Neural cell (in vitro differentiated cells): ENCODE measurements around the gene SLC7A1. TPM values are rescaled to one million over a fixed set of nuclear protein-coding genes. Genes with fewer than 3 reads are reported as not detected.

Experiments used
- H2AFZ ChIP-seq: fragments of 200-600, 300-800 bp; sonication (generic), shearing (Covaris generic); 2 replicates; pipeline ENCODE4 v1.6.0; 2014; ENCODE audit warnings: low read depth, mild to moderate bottlenecking, antibody characterized with exemption, low read length, moderate library complexity
- H3F3A ChIP-seq: fragments of 200-600 bp; shearing (Covaris generic); 2 replicates; pipeline ENCODE4 v1.6.1; 2016; ENCODE audit warnings: mild to moderate bottlenecking, moderate library complexity, mixed read lengths, antibody characterized with exemption, low read length; ENCODE audit not compliant: insufficient read depth, poor library complexity, severe bottlenecking
- H3K27ac ChIP-seq: fragments of 200-600, 300-800 bp; sonication (generic), shearing (Covaris generic); 2 replicates; pipeline ENCODE4 v1.5.1; 2014; ENCODE audit warnings: mild to moderate bottlenecking, low read length, moderate library complexity
- H3K27me3 ChIP-seq: fragments of 300-800, 200-600 bp; sonication (generic), shearing (Covaris generic); 2 replicates; pipeline ENCODE4 v1.6.0; 2014; ENCODE audit warnings: mild to moderate bottlenecking, low read depth, low read length, moderate library complexity; ENCODE audit not compliant: insufficient read depth
- H3K36me3 ChIP-seq: fragments of 300-800, 200-600 bp; sonication (generic), shearing (Covaris generic); 2 replicates; pipeline ENCODE4 v1.5.1; 2014; ENCODE audit warnings: mild to moderate bottlenecking, antibody characterized with exemption, low read length, moderate library complexity; ENCODE audit not compliant: insufficient read depth
- H3K4me2 ChIP-seq: fragments of 300-800, 200-600 bp; sonication (generic), shearing (Covaris generic); 2 replicates; pipeline ENCODE4 v1.6.0; 2014; ENCODE audit warnings: mild to moderate bottlenecking, low read length
- H3K4me3 ChIP-seq: fragments of 300-800, 200-600 bp; sonication (generic), shearing (Covaris generic); 2 replicates; pipeline ENCODE4 v1.5.1; 2014; ENCODE audit warnings: mild to moderate bottlenecking, low read length, moderate library complexity
- H3K79me2 ChIP-seq: fragments of 200-600 bp; shearing (Covaris generic); replicated peaks from 2 replicates; pipeline ENCODE4 v1.6.0; 2014; ENCODE audit warnings: mild to moderate bottlenecking, low read length, moderate library complexity; ENCODE audit not compliant: insufficient read depth
- H3K9ac ChIP-seq: fragments of 300-800, 200-600 bp; sonication (generic), shearing (Covaris generic); 2 replicates; pipeline ENCODE4 v1.6.1; 2016; ENCODE audit warnings: mild to moderate bottlenecking, low read length, mixed read lengths
- H3K9me2 ChIP-seq: fragments of 200-600 bp; shearing (Covaris generic); 2 replicates; pipeline ENCODE4 v1.6.1; 2016; ENCODE audit warnings: mild to moderate bottlenecking, low read length, mixed read lengths; ENCODE audit not compliant: insufficient read depth
- H3K9me3 ChIP-seq: fragments of 200-600, 300-800 bp; sonication (generic), shearing (Covaris generic); 2 replicates; pipeline ENCODE4 v1.6.1; 2016; ENCODE audit warnings: mild to moderate bottlenecking, mixed run types, low read length, moderate library complexity, mixed read lengths
- H4K20me1 ChIP-seq: fragments of 200-600 bp; shearing (Covaris generic); 2 replicates; pipeline ENCODE4 v1.6.1; 2016; ENCODE audit warnings: mild to moderate bottlenecking, mixed run types; ENCODE audit not compliant: insufficient read depth
- CTCF ChIP-seq: fragments of 450-650 bp; IDR thresholded peaks from 2 replicates; pipeline ENCODE4 v1.5.1; 2014; ENCODE audit warnings: antibody characterized with exemption, mild to moderate bottlenecking, moderate library complexity; ENCODE audit not compliant: poor library complexity, severe bottlenecking
- EP300 ChIP-seq: fragments of 450-650 bp; conservative IDR thresholded peaks from 2 replicates; pipeline ENCODE4 v1.6.1; 2014; ENCODE audit warnings: antibody characterized with exemption, mild to moderate bottlenecking, moderate library complexity; ENCODE audit not compliant: poor library complexity, severe bottlenecking
- EZH2 ChIP-seq: fragments of 200-600, 300-800 bp; shearing (Covaris generic), sonication (generic); IDR thresholded peaks from 2 replicates; pipeline ENCODE4 v1.6.1; 2014; ENCODE audit warnings: antibody characterized with exemption, low read length, borderline replicate concordance, mild to moderate bottlenecking; ENCODE audit not compliant: insufficient read depth, poor library complexity, severe bottlenecking
- MXI1 ChIP-seq: fragments of 450-650 bp; conservative IDR thresholded peaks from 2 replicates; pipeline ENCODE4 v1.6.1; 2014; ENCODE audit warnings: antibody characterized with exemption, mild to moderate bottlenecking; ENCODE audit not compliant: poor library complexity, severe bottlenecking
- POLR2AphosphoS5 ChIP-seq: IDR thresholded peaks from 2 replicates; pipeline ENCODE4 v1.6.1; 2012
- RAD21 ChIP-seq: fragments of 450-650 bp; conservative IDR thresholded peaks from 2 replicates; pipeline ENCODE4 v1.6.1; 2014; ENCODE audit warnings: antibody characterized with exemption, mild to moderate bottlenecking, moderate library complexity
- REST ChIP-seq: IDR thresholded peaks from 2 replicates; pipeline ENCODE4 v1.6.1; 2012; ENCODE audit warnings: borderline replicate concordance
- SMC3 ChIP-seq: fragments of 450-650 bp; conservative IDR thresholded peaks from 2 replicates; pipeline ENCODE4 v1.6.1; 2014; ENCODE audit warnings: antibody characterized with exemption, mild to moderate bottlenecking, moderate library complexity; ENCODE audit not compliant: poor library complexity
- TAF1 ChIP-seq: IDR thresholded peaks from 2 replicates; pipeline ENCODE4 v1.6.1; 2012; ENCODE audit warnings: low read depth
- polyA plus RNA-seq: library from polyadenylated mRNA; depleted of rRNA; stranded (reverse); fragments of >200 nt; gene quantifications from 2 replicates; pipeline ENCODE4 v1.2.3, GENCODE V29; 2014

The SLC7A1 gene
- polyA plus RNA-seq, 1 donor from 2014 or later = 2.6 TPM

DNA sequence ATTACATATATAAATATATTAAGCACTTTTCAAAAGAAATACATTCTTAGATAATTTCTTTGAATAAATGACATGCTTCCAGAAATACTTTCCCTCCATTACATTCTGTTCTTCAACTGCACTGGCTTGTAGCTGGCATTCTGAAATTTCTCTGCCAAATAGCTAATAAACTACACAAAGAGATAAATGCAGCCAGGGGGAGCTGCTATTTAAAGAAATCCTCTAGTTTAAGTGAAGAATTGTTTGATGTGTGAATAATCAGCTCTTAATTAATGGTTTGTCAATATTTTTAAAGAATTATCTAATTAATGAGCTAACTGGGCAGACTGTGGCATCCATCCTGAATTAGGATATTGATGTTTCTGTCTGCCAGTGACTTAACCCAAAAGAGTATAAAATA is 30.7 kb downstream of the SLC7A1 start:
- peaks cover 3% of the 10 kb centered on the region for H3K79me2 ChIP-seq
- H3K27ac ChIP-seq = no peak overlapping the region
- H3K27me3 ChIP-seq = no peaks in the 10 kb centered on the region
- no peaks in the 10 kb centered on the region for H3K36me3 ChIP-seq
- peaks cover 7% of the 10 kb centered on the region for H3K9me3 ChIP-seq
- H3K9me2 ChIP-seq = no peaks in the 10 kb centered on the region
- H4K20me1 ChIP-seq = no peaks in the 10 kb centered on the region
- TF ChIP-seq EP300 (no peak), TAF1 (no peak), MXI1 (no peak), EZH2 (no peak), CTCF (no peak), REST (no peak), RAD21 (no peak), POLR2AphosphoS5 (no peak), SMC3 (no peak)
- H2AFZ ChIP-seq = no peak overlapping the region
- H3F3A ChIP-seq = no peaks in the 10 kb centered on the region
- H3K9ac ChIP-seq = no peak overlapping the region
- no peak overlapping the region for H3K4me3 ChIP-seq
- no peak overlapping the region for H3K4me2 ChIP-seq

DNA sequence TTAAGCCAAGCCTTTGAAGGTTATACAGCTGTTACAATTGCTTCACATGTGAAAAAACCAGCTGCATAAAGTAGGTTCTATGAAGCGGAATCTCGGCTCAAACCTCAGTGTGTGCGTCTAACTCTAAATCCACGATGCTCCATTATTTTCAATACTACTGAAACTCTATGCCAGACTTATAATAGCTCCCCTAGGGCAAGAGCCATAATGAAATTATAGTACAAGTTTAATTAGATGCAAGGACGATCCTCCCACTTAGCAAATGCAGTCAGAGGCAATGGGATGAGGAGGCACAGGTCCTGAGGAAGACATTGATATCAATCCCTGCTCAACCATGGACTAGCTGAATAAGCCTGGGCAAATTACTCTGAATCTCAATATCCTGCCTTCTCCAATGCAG is 31.1 kb downstream of the SLC7A1 start:
- Histone ChIP-seq H3K36me3 (no peaks in the 10 kb centered on the region), H3K9ac (no peak overlapping the region), H3K9me3 (peaks cover 7% of the 10 kb centered on the region), H3K9me2 (no peaks in the 10 kb centered on the region), H2AFZ (no peak overlapping the region), H3K4me3 (no peak overlapping the region), H3K27me3 (no peaks in the 10 kb centered on the region), H3K4me2 (no peak overlapping the region), H3K79me2 (peaks cover 3% of the 10 kb centered on the region), H3F3A (no peaks in the 10 kb centered on the region), H4K20me1 (no peaks in the 10 kb centered on the region), H3K27ac (no peak overlapping the region)
- TF ChIP-seq MXI1 (no peak), EP300 (no peak), POLR2AphosphoS5 (no peak), REST (no peak), RAD21 (no peak), TAF1 (no peak), CTCF (no peak), EZH2 (no peak), SMC3 (no peak)
